Subcutaneous abdominal adipose tissue (tissue), 5 donors: ENCODE measurements around the gene MUC12.

Source experiments
- H3K27ac ChIP-seq: one replicate; pipeline ENCODE4 v1.7.0; 2013; ENCODE audit warnings: low read depth, mild to moderate bottlenecking, inconsistent platforms, low read length, moderate library complexity
- H3K27me3 ChIP-seq, 5 donors: one replicate each; pipeline ENCODE4 v1.7.0; 2013; ENCODE audit warnings: low read length in 5 of 5, inconsistent platforms in 1 of 5; ENCODE audit not compliant: control insufficient read depth in 5 of 5, insufficient read depth in 4 of 5
- H3K36me3 ChIP-seq, 5 donors: one replicate each; pipeline ENCODE4 v1.7.0; 2013; ENCODE audit warnings: low read length in 5 of 5; ENCODE audit not compliant: control insufficient read depth in 5 of 5, insufficient read depth in 5 of 5
- H3K4me1 ChIP-seq, 5 donors: one replicate each; pipeline ENCODE4 v1.7.0; 2013; ENCODE audit warnings: low read length in 5 of 5, mild to moderate bottlenecking in 3 of 5, moderate library complexity in 1 of 5; ENCODE audit not compliant: control insufficient read depth in 5 of 5, insufficient read depth in 5 of 5
- H3K4me3 ChIP-seq, 5 donors: one replicate each; pipeline ENCODE4 v1.7.0; 2013; ENCODE audit warnings: low read length in 5 of 5, low read depth in 1 of 5
- H3K9ac ChIP-seq, 5 donors: one replicate each; pipeline ENCODE4 v1.7.0; 2013; ENCODE audit warnings: low read length in 5 of 5, mild to moderate bottlenecking in 4 of 5, moderate library complexity in 3 of 5
- H3K9me3 ChIP-seq, 5 donors: one replicate each; pipeline ENCODE4 v1.7.0; 2013; ENCODE audit warnings: low read length in 5 of 5; ENCODE audit not compliant: control insufficient read depth in 5 of 5
- donor health status: healthy.
- donor health status: healthy.
- donor health status: healthy.
- donor health status: healthy.
- donor health status: healthy.

The MUC12 gene

DNA sequence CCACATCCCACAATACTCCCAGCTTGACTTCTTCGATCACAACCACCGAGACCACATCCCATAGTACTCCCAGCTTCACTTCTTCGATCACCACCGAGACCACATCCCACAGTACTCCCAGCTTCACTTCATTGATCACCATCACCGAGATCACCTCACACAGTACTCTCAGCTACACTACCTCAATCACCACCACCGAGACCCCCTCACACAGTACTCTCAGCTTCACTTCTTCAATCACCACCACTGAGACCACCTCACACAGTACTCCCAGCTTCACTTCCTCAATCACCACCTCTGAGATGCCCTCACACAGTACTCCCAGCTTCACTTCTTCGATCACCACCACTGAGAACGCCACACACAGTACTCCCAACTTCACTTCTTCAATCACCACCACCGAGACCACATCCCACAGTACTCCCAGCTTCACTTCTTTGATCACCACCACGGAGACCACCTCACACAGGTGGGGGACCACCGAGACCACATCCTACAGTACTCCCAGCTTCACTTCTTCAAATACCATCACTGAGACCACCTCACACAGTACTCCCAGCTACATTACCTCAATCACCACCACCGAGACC is 11.4 kb upstream of the MUC12 start:
- peaks cover 0 to 8% (median 0%) of the 10 kb centered on the region in 5 donors for H3K36me3 ChIP-seq
- H3K9me3 ChIP-seq, result peaks cover 0 to 15% (median 7%) of the 10 kb centered on the region in 5 donors
- no peak overlapping the region for H3K27ac ChIP-seq
- H3K9ac ChIP-seq, result no peak overlapping the region
- peaks cover 5 to 34% (median 21%) of the 10 kb centered on the region in 5 donors for H3K27me3 ChIP-seq
- H3K4me3 ChIP-seq, result no peak overlapping the region
- H3K4me1 ChIP-seq, result no peaks in the 10 kb centered on the region

DNA sequence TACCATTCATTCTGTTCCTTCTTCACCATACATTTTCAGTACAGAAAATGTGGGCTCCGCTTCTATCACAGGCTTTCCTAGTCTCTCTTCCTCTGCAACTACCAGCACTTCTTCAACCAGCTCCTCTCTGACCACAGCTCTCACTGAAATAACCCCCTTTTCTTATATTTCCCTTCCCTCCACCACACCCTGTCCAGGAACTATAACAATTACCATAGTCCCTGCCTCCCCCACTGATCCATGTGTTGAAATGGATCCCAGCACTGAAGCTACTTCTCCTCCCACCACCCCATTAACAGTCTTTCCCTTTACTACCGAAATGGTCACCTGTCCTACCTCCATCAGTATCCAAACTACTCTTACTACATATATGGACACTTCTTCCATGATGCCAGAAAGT is 9.5 kb upstream of the MUC12 start:
- Histone ChIP-seq H3K36me3 (peaks cover 0 to 8% (median 0%) of the 10 kb centered on the region in 5 donors), H3K9ac (no peak overlapping the region), H3K27me3 (peaks cover 13 to 48% (median 31%) of the 10 kb centered on the region in 5 donors), H3K27ac (no peak overlapping the region), H3K4me1 (no peaks in the 10 kb centered on the region), H3K4me3 (no peak overlapping the region), H3K9me3 (peaks cover 0 to 15% (median 7%) of the 10 kb centered on the region in 5 donors)

DNA sequence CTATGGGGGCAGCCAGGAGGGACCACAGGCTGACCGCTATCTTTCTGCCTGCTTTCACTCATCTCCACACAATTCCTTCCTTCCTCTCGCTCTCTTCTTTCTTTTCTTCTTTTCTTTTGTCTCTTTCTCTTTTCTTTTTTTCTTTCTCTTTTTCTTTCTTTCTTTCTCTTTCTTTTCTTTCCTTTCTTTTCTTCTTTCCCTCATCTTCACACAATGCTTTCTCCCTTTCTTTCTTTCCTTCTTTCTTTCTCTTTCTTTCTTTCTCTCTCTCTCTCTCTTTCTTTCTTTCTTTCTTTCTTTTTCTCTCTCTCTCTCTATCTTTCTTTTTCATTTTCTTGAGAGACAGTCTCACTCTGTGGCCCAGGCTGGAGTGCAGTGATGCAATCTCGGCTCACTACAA is 6.8 kb upstream of the MUC12 start:
- Histone ChIP-seq H3K4me1 (peaks cover 0 to 16% (median 13%) of the 10 kb centered on the region in 5 donors), H3K36me3 (peaks cover 0 to 5% (median 0%) of the 10 kb centered on the region in 5 donors), H3K27me3 (peaks cover 33 to 68% (median 53%) of the 10 kb centered on the region in 5 donors), H3K9me3 (peaks cover 0 to 8% (median 5%) of the 10 kb centered on the region in 5 donors), H3K27ac (no peak overlapping the region), H3K9ac (no peak overlapping the region), H3K4me3 (no peak overlapping the region)

GRCh38 chr7:100963386-100963785 is 6.0 kb upstream of the MUC12 start:
- peaks cover 0 to 16% (median 13%) of the 10 kb centered on the region in 5 donors for H3K4me1 ChIP-seq
- H3K4me3 ChIP-seq, result no peak overlapping the region
- H3K9ac ChIP-seq, result no peak overlapping the region
- H3K27me3 ChIP-seq, result peaks cover 32 to 72% (median 61%) of the 10 kb centered on the region in 5 donors
- no peak overlapping the region for H3K27ac ChIP-seq
- H3K36me3 ChIP-seq, result peaks cover 0 to under 1% (median 0%) of the 10 kb centered on the region in 5 donors
- H3K9me3 ChIP-seq, result no peaks in the 10 kb centered on the region

- Histone ChIP-seq H3K4me3 (no peak overlapping the region), H3K27me3 (peaks cover 34 to 77% (median 65%) of the 10 kb centered on the region in 5 donors)
These were observed 5.5 kb upstream of the MUC12 start for GRCh38 chr7:100963874-100964273.

GRCh38 chr7:100964630-100965029 is 4.7 kb upstream of the MUC12 start:
- no peak overlapping the region for H3K9ac ChIP-seq
- no peaks in the 10 kb centered on the region for H3K36me3 ChIP-seq
- H3K27ac ChIP-seq, result no peak overlapping the region
- H3K27me3 ChIP-seq, result peaks cover 36 to 82% (median 72%) of the 10 kb centered on the region in 5 donors
- no peaks in the 10 kb centered on the region for H3K9me3 ChIP-seq
- H3K4me1 ChIP-seq, result peaks cover 0 to 16% (median 13%) of the 10 kb centered on the region in 5 donors
- H3K4me3 ChIP-seq, result no peak overlapping the region

More at GRCh38 chr7:100963874-100964273, 5.5 kb upstream of the MUC12 start:
- no peak overlapping the region for H3K9ac ChIP-seq
- no peaks in the 10 kb centered on the region for H3K9me3 ChIP-seq
- peaks cover 0 to 16% (median 13%) of the 10 kb centered on the region in 5 donors for H3K4me1 ChIP-seq
- no peaks in the 10 kb centered on the region for H3K36me3 ChIP-seq
- no peak overlapping the region for H3K27ac ChIP-seq

DNA sequence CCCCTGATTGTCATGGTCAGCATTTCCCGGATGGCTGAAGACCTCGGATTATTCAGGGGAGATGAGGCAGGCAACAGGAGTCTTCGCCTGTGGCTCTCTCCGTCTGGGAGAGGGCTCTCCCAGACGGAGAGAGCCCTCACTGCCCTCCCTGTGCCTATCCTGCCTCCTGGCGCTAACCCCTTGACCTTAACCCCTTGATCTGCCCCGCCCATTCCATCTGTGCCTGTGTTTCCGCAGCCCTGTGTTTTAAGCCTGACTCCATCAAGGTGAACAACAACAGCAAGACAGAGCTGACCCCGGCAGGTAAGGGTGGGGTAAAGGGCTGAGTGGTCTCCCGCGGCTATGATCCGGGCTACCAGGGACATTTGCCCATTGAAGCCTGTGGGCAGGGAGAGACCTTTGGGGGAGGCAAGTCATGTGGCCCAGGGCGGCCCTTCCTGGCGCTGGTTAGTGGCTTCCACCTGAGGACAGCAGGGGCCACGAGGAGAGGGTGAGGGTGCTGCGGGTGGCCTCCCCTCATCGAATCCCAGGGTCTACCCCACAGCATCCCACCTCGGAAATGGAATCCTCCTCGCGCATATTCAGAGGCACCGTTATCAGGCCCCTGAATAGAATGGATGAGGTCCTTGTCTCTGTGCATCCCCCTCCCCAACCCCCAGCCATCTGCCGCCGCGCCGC is 4.2 kb upstream of the MUC12 start:
- H3K36me3 ChIP-seq, result no peaks in the 10 kb centered on the region
- H3K9ac ChIP-seq, result no peak overlapping the region
- peaks cover 39 to 84% (median 72%) of the 10 kb centered on the region in 5 donors for H3K27me3 ChIP-seq
- peaks cover 0 to 16% (median 13%) of the 10 kb centered on the region in 5 donors for H3K4me1 ChIP-seq
- peak overlapping the region in 1 of 5 donors; percentile 35 for H3K4me3 ChIP-seq
- no peaks in the 10 kb centered on the region for H3K9me3 ChIP-seq
- no peak overlapping the region for H3K27ac ChIP-seq

DNA sequence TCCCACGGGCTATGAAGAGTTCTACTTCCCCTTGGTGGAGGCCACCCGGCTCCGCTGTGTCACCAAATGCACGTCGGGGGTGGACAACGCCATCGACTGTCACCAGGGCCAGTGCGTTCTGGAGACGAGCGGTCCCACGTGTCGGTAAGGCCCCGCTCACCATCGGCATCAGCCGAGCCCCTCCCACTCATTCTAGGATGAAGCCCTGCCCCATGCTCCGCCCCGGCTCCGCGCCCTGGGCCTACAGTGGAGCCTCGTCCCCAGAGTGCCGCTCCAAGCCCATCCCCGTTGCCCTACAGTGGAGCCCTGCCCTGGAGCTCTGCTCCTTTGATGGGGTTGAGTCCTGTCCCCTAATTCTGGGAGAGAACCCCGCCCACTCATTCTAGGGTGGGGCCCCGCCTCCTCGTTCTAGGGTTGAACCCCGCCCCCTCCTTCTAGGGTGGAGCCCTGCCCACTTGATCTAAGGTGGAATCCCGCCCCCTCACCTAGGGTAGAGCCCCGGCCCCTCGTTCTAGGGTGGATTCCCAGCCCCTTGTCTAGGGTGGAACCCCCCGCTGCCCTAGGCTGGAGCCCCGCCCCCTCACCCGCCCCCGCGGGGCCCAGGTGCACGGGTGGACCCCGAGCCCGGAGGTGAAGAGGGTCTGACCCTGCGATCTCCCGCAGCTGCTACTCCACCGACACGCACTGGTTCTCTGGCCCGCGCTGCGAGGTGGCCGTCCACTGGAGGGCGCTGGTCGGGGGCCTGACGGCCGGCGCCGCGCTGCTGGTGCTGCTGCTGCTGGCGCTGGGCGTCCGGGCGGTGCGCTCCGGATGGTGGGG is 3.4 kb upstream of the MUC12 start:
- Histone ChIP-seq H3K27ac (no peak overlapping the region), H3K27me3 (peaks cover 39 to 76% (median 65%) of the 10 kb centered on the region in 5 donors), H3K9me3 (no peaks in the 10 kb centered on the region), H3K4me1 (peaks cover 0 to 16% (median 13%) of the 10 kb centered on the region in 5 donors), H3K4me3 (peak overlapping the region in 4 of 5 donors; percentile 6 to 45 (median 32)), H3K36me3 (no peaks in the 10 kb centered on the region), H3K9ac (no peak overlapping the region)

DNA sequence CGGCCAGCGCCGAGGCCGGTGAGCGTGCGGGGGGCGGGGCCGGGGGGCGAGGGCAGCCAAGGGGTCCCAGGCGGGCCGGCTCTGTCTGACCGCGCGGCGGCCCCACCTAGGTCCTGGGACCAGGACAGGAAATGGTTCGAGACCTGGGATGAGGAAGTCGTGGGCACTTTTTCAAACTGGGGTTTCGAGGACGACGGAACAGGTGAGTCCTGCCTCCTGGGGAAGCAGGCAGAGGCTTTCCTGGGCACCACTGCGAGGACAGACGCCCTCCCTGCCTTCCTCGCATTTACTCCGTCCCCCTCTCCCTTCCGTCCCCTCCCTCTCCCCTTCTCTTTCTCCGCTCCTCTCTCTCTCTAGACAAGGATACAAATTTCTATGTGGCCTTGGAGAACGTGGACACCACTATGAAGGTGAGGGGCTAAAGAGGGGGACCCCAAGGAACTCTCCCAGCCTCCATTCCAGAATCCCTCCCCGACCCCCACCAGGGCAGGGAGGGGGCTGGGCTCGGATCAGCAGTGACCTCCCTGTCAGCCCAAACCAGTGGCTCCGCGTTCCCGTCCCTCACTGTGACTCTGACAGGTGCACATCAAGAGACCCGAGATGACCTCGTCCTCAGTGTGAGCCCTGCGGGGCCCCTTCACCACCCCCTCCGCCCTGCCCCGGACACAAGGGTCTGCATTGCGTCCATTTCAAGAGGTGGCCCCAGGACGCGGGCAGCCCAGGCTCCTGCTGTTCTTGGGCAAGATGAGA is 2.6 kb upstream of the MUC12 start:
- Histone ChIP-seq H3K4me1 (peaks cover 0 to 16% (median 13%) of the 10 kb centered on the region in 5 donors), H3K4me3 (peak overlapping the region in 1 of 5 donors; percentile 20), H3K9me3 (no peaks in the 10 kb centered on the region), H3K27ac (no peak overlapping the region), H3K36me3 (no peaks in the 10 kb centered on the region), H3K9ac (no peak overlapping the region), H3K27me3 (peaks cover 39 to 72% (median 64%) of the 10 kb centered on the region in 5 donors)
